GM12892 (cell line): Measurements from ENCODE around the gene ZCCHC14.

ENCODE experiments used
- DNase-seq: peaks from one replicate; pipeline ENCODE4 v3.0.0; 2011; ENCODE audit not compliant: insufficient read length
- FAIRE-seq: peaks from 2 replicates; lab custom pipeline; 2011; peaks lifted over from hg19 to GRCh38; lab: Jason Lieb, UNC
- POLR2A ChIP-seq: IDR thresholded peaks from 2 replicates; pipeline ENCODE4 v1.6.1; 2011; ENCODE audit warnings: low read depth, low read length, control low read depth
- POLR2AphosphoS5 ChIP-seq: IDR thresholded peaks from 2 replicates; pipeline ENCODE4 v1.6.1; 2011; ENCODE audit warnings: low read depth, low read length, control low read depth
- TAF1 ChIP-seq: IDR thresholded peaks from 2 replicates; pipeline ENCODE4 v1.6.1; 2011; ENCODE audit warnings: low read depth, mild to moderate bottlenecking, control low read depth, low read length, borderline replicate concordance

ZCCHC14 gene

DNA sequence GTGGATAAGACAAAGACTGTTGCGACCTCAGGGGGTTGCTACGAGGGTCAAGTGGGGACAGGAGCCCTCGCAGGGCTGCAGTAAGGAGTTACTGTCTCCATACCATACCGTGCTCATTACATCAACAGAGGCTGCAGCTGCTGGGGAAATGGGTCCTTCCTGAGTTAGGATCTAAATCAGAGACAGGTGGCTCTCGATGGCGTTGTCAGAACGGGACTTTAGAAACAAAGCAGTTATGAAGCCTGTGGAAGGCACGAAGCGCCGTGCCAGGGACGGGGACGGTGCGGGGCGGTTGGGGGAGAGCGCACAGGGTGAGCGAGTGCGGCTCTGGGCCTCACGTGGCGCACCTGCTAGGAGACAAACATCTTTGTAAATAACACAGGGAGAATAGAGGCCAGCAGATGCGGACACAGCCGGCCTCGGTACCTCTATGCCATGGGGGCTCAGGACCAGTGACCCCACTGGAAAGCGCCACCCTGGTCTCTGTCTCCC lies 34.4 kb downstream of the ZCCHC14 start:
- no peak for TF ChIP-seq POLR2AphosphoS5
- no peak for TF ChIP-seq POLR2A
- no peak for TF ChIP-seq TAF1
- no peak for FAIRE-seq
- DNase-seq: no peak

DNA sequence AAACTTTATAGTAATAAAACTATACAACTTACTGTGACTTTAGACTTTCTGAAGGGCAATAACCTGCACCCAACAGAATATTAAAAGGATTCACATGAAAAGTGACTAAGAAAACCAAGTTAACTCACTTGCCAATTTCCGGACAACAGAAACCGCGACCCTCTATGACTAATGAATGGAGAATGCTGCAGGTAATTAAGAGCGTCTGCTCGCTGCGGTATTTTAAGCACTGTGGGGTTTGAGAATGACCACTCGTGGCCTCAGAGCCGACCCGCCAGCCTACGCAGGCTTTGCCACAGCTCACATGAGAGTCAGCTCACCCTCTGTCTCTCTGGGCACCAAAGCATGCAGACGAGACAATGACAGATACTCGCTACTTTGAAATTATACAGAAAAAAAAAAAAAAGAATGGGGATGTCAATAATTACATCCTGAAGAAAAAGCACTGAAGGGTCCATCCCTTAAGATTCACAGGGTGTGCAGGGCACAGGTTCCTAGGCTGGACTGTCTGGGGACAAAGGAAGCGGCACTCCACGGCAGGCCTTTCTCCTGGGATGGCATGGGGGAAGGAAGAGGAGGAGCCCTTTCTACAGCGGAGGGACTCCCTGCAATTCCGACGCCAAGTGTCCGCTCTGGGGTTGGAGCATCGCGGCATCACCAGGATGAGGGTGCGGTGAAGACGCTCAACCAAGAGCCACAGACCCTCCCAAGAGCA lies 35.0 kb downstream of the ZCCHC14 start:
- FAIRE-seq (no peak), DNase-seq (no peak)
- no peak for TF ChIP-seq POLR2A
- no peak for TF ChIP-seq TAF1
- no peak for TF ChIP-seq POLR2AphosphoS5

DNA sequence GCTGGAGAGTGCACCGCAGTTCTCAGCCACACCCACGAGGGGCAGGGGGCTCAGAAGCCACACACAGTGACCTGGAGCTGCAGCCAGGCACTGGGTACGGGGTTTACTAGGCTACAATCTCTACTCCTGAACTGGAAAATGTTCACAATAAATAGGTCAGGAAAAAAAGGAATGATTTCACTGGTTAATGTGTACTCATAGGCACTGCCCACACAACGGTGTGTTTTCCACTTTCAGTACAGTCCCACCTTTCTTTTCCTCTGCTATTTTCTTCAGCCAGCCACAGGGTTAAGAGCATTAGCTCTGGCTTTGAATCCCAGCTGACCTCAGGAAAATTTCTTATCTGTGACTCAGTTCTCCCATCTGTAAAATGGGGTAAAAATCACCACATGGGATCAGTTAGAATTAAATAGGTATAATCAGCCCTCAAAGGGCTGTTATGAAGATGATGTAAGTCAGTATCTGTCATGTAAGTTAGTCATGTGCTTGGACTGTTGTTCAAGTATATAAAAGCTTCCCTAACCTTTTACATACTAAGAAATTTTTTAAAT lies 35.7 kb downstream of the ZCCHC14 start:
- no peak for DNase-seq
- no peak for FAIRE-seq
- TF ChIP-seq TAF1: no peak
- no peak for TF ChIP-seq POLR2A
- TF ChIP-seq POLR2AphosphoS5: no peak

DNA sequence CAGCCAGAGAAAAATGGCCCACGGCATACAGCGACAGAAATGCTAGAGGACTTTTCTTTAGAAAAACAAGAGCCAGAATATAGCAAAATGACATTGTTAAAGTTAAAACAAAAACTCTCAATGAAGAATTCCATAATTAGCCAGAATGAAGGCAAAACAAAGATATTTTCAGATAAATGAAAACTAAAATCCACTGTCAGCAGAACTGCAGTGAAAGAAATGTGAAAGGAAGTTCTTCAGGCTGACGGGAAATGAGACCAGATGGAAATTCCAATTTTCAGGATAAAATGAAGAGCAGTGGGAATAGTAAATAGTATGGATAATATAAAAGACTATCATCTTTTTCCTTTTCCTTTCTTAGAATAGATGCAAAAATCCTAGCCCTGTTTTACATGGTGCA lies 38.4 kb downstream of the ZCCHC14 start:
- TF ChIP-seq POLR2AphosphoS5: no peak
- no peak for TF ChIP-seq TAF1
- no peak for TF ChIP-seq POLR2A
- DNase-seq (no peak), FAIRE-seq (no peak)

DNA sequence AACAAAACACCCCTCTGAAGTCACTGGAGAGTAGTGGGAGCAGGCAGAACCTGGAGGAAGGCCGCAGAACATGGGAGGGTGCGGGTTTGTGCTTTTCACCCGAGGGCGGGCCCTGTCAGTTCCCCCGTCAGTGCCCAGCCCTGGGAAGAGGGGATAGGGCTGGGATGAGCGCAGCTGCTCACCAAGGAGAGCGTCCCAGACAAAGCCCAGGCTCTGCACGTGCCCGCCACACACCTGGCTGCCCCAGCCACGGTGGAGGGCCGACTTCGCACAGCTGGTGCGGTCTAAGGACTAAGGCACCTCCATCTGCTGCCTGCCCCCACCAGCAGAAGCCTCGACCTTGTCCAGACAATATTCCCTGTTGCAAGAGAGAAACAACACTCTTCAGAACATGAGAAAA lies 39.5 kb downstream of the ZCCHC14 start:
- FAIRE-seq (no peak), DNase-seq (no peak)
- TF ChIP-seq POLR2AphosphoS5 (no peak), POLR2A (no peak), TAF1 (no peak)

DNA sequence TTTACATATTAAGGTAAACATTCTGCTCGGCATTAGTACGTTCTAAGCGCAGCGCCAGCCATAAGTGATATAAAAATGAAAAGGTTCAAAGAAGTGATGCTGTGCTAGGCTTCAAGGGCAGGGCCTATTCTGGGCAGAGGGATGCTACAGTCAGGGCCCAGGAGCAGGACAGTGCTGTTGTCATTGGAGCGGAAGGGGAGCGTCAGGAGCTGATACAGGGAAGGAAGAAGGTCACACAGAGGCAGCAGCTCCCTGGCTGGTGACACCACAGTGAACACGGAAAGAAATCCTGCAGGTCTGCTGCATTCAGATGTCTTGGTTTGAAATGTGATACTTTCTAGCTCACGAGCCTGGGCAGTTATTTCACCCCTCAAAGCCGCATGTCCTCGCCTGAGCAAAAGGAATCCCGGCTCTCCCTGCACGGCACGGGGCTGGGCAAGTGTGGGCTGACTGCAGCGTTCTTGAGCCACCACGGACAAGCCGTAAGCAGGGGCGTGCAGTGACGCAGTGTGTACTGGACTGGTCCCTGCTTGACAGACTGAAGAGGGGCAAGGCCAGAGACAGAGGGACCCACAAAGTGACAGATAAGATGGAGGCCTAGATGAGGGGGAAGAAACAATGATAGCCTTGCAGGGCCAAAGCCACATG lies 41.1 kb downstream of the ZCCHC14 start:
- DNase-seq: no peak
- TF ChIP-seq POLR2A (no peak), POLR2AphosphoS5 (no peak), TAF1 (no peak)

DNA sequence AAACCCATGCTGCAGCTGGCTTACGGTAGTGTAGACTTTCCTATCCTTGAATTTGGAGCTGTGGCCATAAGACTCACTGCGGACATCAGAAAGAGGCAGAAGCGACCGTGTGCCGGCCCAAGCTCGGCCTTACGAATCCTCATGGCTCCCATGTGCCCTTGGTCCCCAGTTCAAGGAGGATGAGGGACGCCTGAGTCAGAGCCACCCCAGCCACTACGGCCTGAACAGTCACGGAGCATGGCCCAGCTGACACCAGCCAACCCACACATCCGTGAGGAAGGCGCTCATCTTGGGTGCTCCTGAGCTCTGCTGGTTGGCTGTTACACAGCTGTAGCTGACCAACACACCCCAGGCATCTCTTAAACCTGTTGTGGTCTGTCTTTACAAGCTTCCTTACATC lies 44.0 kb downstream of the ZCCHC14 start:
- DNase-seq (no peak), FAIRE-seq (no peak)
- TF ChIP-seq TAF1 (no peak), POLR2AphosphoS5 (no peak), POLR2A (no peak)

More for the DNA sequence above, 41.1 kb downstream of the ZCCHC14 start:
- no peak for FAIRE-seq

DNA sequence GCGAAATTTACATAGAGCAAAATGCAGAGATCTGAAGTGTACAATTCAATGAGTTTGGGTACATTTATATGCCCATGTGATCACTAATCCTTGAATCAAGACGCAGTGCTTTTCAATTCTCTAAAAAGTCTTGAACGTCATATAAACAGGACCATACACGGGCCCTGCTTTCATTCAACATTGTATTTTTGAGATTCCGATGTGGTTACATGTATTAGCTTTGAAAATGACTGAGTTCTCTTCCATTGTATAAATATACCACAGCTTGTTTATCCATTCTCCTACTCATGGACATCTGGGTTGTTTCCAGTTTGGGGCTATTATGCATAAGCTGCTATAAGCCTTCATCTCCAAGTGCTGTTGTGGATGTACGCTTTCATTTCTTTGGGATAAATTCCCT lies 45.5 kb downstream of the ZCCHC14 start:
- no peak for DNase-seq
- no peak for FAIRE-seq
- TF ChIP-seq TAF1 (no peak), POLR2A (no peak)

DNA sequence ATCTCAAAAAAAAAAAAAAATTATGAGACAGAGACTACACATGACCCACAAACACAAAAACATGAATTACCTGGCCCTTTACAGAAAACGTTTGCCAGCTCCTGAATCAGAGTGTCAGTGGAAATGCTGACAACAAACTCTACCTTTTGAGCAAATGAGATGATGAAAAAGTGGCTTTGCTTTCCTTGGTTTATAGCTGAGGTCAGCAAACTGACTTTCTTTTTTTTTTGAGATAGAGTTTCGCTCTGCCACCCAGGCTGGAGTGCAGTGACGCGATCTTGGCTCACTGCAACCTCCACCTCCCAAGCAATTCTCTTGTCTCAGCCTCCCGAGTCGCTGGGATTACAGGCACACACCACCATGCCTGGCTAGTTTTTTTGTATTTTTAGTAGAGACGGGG lies 46.3 kb downstream of the ZCCHC14 start:
- TF ChIP-seq POLR2A (no peak), POLR2AphosphoS5 (no peak), TAF1 (no peak)
- FAIRE-seq: no peak
- DNase-seq: no peak

DNA sequence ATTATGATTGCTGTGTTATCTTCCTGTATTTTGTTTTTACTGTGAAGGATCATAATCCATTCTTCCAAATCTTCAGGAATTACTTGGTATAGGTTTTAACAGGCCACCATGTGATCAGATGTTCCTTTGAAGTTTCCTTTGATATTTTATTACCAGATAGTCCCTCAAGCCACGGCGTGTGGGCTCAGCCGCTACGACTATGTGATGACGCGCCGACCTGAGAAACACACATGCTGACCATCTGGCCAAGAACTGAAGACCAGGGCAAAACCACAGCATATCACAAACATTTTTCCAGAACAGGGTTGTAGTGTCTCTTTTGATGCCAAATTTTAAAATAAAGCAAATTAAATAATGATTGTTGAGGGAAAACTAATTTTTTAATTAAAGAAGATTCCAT lies 47.3 kb downstream of the ZCCHC14 start:
- FAIRE-seq (no peak), DNase-seq (no peak)
- TF ChIP-seq POLR2AphosphoS5: no peak
- no peak for TF ChIP-seq TAF1
- TF ChIP-seq POLR2A: no peak

DNA sequence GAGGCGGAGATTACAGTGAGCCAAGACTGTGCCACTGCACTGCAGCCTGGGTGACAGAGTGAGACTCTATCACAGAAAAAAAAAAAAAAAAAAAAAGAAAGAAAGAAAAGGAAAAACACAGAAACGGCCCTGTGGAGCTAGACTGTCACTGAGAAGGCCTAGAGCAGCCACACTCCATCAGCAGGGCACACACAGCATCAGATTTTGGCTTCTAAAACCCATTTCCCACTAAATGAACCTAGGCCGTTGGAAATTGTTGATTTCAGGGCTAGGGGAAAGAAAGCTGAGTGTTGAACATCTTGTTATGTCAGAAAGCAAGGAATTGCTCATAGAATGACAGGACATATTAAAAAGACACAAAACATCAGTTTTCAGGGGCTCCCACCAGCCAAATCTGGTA lies 48.9 kb downstream of the ZCCHC14 start:
- TF ChIP-seq TAF1 (no peak), POLR2A (no peak), POLR2AphosphoS5 (no peak)
- FAIRE-seq: no peak
- DNase-seq: no peak
